Neural cell (in vitro differentiated cells): ENCODE measurements around the gene GPR35. TPM values are rescaled to one million over a fixed set of nuclear protein-coding genes. Genes with fewer than 3 reads are reported as not detected.

Experiments
- H2AFZ ChIP-seq: fragments of 200-600, 300-800 bp; sonication (generic), shearing (Covaris generic); 2 replicates; pipeline ENCODE4 v1.6.0; 2014; ENCODE audit warnings: low read depth, mild to moderate bottlenecking, antibody characterized with exemption, low read length, moderate library complexity
- H3F3A ChIP-seq: fragments of 200-600 bp; shearing (Covaris generic); 2 replicates; pipeline ENCODE4 v1.6.1; 2016; ENCODE audit warnings: mild to moderate bottlenecking, moderate library complexity, mixed read lengths, antibody characterized with exemption, low read length; ENCODE audit not compliant: insufficient read depth, poor library complexity, severe bottlenecking
- H3K27ac ChIP-seq: fragments of 200-600, 300-800 bp; sonication (generic), shearing (Covaris generic); 2 replicates; pipeline ENCODE4 v1.5.1; 2014; ENCODE audit warnings: mild to moderate bottlenecking, low read length, moderate library complexity
- H3K27me3 ChIP-seq: fragments of 300-800, 200-600 bp; sonication (generic), shearing (Covaris generic); 2 replicates; pipeline ENCODE4 v1.6.0; 2014; ENCODE audit warnings: mild to moderate bottlenecking, low read depth, low read length, moderate library complexity; ENCODE audit not compliant: insufficient read depth
- H3K36me3 ChIP-seq: fragments of 300-800, 200-600 bp; sonication (generic), shearing (Covaris generic); 2 replicates; pipeline ENCODE4 v1.5.1; 2014; ENCODE audit warnings: mild to moderate bottlenecking, antibody characterized with exemption, low read length, moderate library complexity; ENCODE audit not compliant: insufficient read depth
- H3K4me2 ChIP-seq: fragments of 300-800, 200-600 bp; sonication (generic), shearing (Covaris generic); 2 replicates; pipeline ENCODE4 v1.6.0; 2014; ENCODE audit warnings: mild to moderate bottlenecking, low read length
- H3K4me3 ChIP-seq: fragments of 300-800, 200-600 bp; sonication (generic), shearing (Covaris generic); 2 replicates; pipeline ENCODE4 v1.5.1; 2014; ENCODE audit warnings: mild to moderate bottlenecking, low read length, moderate library complexity
- H3K79me2 ChIP-seq: fragments of 200-600 bp; shearing (Covaris generic); replicated peaks from 2 replicates; pipeline ENCODE4 v1.6.0; 2014; ENCODE audit warnings: mild to moderate bottlenecking, low read length, moderate library complexity; ENCODE audit not compliant: insufficient read depth
- H3K9ac ChIP-seq: fragments of 300-800, 200-600 bp; sonication (generic), shearing (Covaris generic); 2 replicates; pipeline ENCODE4 v1.6.1; 2016; ENCODE audit warnings: mild to moderate bottlenecking, low read length, mixed read lengths
- H3K9me2 ChIP-seq: fragments of 200-600 bp; shearing (Covaris generic); 2 replicates; pipeline ENCODE4 v1.6.1; 2016; ENCODE audit warnings: mild to moderate bottlenecking, low read length, mixed read lengths; ENCODE audit not compliant: insufficient read depth
- H3K9me3 ChIP-seq: fragments of 200-600, 300-800 bp; sonication (generic), shearing (Covaris generic); 2 replicates; pipeline ENCODE4 v1.6.1; 2016; ENCODE audit warnings: mild to moderate bottlenecking, mixed run types, low read length, moderate library complexity, mixed read lengths
- H4K20me1 ChIP-seq: fragments of 200-600 bp; shearing (Covaris generic); 2 replicates; pipeline ENCODE4 v1.6.1; 2016; ENCODE audit warnings: mild to moderate bottlenecking, mixed run types; ENCODE audit not compliant: insufficient read depth
- EP300 ChIP-seq: fragments of 450-650 bp; conservative IDR thresholded peaks from 2 replicates; pipeline ENCODE4 v1.6.1; 2014; ENCODE audit warnings: antibody characterized with exemption, mild to moderate bottlenecking, moderate library complexity; ENCODE audit not compliant: poor library complexity, severe bottlenecking
- EZH2 ChIP-seq: fragments of 200-600, 300-800 bp; shearing (Covaris generic), sonication (generic); IDR thresholded peaks from 2 replicates; pipeline ENCODE4 v1.6.1; 2014; ENCODE audit warnings: antibody characterized with exemption, low read length, borderline replicate concordance, mild to moderate bottlenecking; ENCODE audit not compliant: insufficient read depth, poor library complexity, severe bottlenecking
- MXI1 ChIP-seq: fragments of 450-650 bp; conservative IDR thresholded peaks from 2 replicates; pipeline ENCODE4 v1.6.1; 2014; ENCODE audit warnings: antibody characterized with exemption, mild to moderate bottlenecking; ENCODE audit not compliant: poor library complexity, severe bottlenecking
- POLR2AphosphoS5 ChIP-seq: IDR thresholded peaks from 2 replicates; pipeline ENCODE4 v1.6.1; 2012
- RAD21 ChIP-seq: fragments of 450-650 bp; conservative IDR thresholded peaks from 2 replicates; pipeline ENCODE4 v1.6.1; 2014; ENCODE audit warnings: antibody characterized with exemption, mild to moderate bottlenecking, moderate library complexity
- SMC3 ChIP-seq: fragments of 450-650 bp; conservative IDR thresholded peaks from 2 replicates; pipeline ENCODE4 v1.6.1; 2014; ENCODE audit warnings: antibody characterized with exemption, mild to moderate bottlenecking, moderate library complexity; ENCODE audit not compliant: poor library complexity
- TAF1 ChIP-seq: IDR thresholded peaks from 2 replicates; pipeline ENCODE4 v1.6.1; 2012; ENCODE audit warnings: low read depth
- polyA plus RNA-seq: library from polyadenylated mRNA; depleted of rRNA; stranded (reverse); fragments of >200 nt; gene quantifications from 2 replicates; pipeline ENCODE4 v1.2.3, GENCODE V29; 2014
- TF ChIP-seq, protein P1 (sequence below): IDR thresholded peaks from 2 replicates; pipeline ENCODE4 v1.6.1; 2012; ENCODE audit warnings: borderline replicate concordance
- TF ChIP-seq, protein P2 (sequence below): fragments of 450-650 bp; IDR thresholded peaks from 2 replicates; pipeline ENCODE4 v1.5.1; 2014; ENCODE audit warnings: antibody characterized with exemption, mild to moderate bottlenecking, moderate library complexity; ENCODE audit not compliant: poor library complexity, severe bottlenecking

Gene GPR35
- polyA plus RNA-seq, 1 donor from 2014 or later, result 2.8 TPM

DNA sequence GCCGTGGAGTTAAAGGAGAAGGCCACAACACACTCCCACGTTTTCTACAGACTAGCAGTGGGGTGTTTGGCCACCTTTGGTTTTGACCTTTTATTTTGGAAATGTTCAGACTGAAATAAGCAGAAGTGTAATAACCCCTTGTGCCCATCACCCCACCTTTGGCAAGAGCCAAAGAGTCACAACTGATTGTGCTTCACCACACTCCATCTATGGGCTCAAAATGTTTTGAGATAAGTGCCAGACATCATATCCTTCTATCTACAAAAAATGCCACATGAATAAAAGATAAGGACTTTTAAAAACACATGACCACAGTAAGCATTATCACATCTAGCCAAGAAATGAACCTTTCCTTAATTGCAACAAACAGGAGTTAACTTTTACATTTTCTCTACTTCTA is 9.9 kb upstream of the GPR35 start:
- Histone ChIP-seq H3K4me3 (no peak overlapping the region), H3K4me2 (no peak overlapping the region), H3K27ac (no peak overlapping the region), H2AFZ (no peak overlapping the region), H3K27me3 (no peaks in the 10 kb centered on the region), H3K36me3 (no peaks in the 10 kb centered on the region), H3K9me2 (no peaks in the 10 kb centered on the region), H3F3A (no peaks in the 10 kb centered on the region), H4K20me1 (no peaks in the 10 kb centered on the region), H3K79me2 (no peaks in the 10 kb centered on the region), H3K9me3 (no peaks in the 10 kb centered on the region), H3K9ac (no peak overlapping the region)
- TF ChIP-seq RAD21, result no peak
- TF ChIP-seq, protein P1, sequence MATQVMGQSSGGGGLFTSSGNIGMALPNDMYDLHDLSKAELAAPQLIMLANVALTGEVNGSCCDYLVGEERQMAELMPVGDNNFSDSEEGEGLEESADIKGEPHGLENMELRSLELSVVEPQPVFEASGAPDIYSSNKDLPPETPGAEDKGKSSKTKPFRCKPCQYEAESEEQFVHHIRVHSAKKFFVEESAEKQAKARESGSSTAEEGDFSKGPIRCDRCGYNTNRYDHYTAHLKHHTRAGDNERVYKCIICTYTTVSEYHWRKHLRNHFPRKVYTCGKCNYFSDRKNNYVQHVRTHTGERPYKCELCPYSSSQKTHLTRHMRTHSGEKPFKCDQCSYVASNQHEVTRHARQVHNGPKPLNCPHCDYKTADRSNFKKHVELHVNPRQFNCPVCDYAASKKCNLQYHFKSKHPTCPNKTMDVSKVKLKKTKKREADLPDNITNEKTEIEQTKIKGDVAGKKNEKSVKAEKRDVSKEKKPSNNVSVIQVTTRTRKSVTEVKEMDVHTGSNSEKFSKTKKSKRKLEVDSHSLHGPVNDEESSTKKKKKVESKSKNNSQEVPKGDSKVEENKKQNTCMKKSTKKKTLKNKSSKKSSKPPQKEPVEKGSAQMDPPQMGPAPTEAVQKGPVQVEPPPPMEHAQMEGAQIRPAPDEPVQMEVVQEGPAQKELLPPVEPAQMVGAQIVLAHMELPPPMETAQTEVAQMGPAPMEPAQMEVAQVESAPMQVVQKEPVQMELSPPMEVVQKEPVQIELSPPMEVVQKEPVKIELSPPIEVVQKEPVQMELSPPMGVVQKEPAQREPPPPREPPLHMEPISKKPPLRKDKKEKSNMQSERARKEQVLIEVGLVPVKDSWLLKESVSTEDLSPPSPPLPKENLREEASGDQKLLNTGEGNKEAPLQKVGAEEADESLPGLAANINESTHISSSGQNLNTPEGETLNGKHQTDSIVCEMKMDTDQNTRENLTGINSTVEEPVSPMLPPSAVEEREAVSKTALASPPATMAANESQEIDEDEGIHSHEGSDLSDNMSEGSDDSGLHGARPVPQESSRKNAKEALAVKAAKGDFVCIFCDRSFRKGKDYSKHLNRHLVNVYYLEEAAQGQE, result no peak
- no peak for TF ChIP-seq POLR2AphosphoS5
- TF ChIP-seq TAF1, result no peak
- no peak for TF ChIP-seq EZH2
- TF ChIP-seq SMC3, result no peak
- TF ChIP-seq MXI1, result no peak
- no peak for TF ChIP-seq EP300
- TF ChIP-seq, protein P2, sequence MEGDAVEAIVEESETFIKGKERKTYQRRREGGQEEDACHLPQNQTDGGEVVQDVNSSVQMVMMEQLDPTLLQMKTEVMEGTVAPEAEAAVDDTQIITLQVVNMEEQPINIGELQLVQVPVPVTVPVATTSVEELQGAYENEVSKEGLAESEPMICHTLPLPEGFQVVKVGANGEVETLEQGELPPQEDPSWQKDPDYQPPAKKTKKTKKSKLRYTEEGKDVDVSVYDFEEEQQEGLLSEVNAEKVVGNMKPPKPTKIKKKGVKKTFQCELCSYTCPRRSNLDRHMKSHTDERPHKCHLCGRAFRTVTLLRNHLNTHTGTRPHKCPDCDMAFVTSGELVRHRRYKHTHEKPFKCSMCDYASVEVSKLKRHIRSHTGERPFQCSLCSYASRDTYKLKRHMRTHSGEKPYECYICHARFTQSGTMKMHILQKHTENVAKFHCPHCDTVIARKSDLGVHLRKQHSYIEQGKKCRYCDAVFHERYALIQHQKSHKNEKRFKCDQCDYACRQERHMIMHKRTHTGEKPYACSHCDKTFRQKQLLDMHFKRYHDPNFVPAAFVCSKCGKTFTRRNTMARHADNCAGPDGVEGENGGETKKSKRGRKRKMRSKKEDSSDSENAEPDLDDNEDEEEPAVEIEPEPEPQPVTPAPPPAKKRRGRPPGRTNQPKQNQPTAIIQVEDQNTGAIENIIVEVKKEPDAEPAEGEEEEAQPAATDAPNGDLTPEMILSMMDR, result no peak

DNA sequence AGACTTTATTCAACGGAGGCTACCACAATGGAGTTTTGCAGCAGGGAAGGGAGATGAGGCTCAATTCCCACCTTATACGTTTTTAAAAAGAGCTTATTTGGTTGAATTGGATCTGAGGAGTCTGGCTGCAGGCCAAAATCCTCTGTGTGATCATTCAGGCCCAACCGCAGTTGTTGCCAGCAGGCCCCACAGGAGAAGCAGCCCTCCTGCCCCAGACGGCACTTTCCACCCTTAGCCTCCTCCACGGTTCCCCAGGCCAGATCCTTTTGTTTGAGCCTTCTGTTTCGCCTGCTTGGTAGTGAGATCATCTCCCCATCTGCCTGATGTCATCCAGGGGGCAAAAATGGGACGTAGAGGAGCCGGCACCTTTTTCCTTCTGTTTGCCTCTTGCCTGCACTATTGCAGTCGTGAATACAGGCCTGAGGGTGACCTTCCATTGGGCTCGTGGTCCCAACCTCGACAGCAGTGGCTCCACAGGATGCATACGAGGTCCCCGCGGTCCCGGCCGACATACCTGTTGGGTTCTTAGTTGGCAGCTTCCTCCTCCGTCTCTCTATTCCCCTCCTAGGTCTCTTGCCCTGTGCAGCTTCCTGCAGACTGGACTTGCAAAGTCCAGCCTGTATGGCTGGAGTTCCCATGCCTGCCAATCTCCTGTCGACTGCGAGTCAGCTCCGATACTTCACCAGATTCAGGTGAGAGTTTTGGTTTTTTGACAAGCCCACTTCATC is 9.3 kb upstream of the GPR35 start:
- TF ChIP-seq, protein P2, result no peak
- TF ChIP-seq POLR2AphosphoS5, result no peak
- no peak for TF ChIP-seq MXI1
- TF ChIP-seq, protein P1, result no peak
- no peak for TF ChIP-seq TAF1
- no peak for TF ChIP-seq EZH2
- no peak for TF ChIP-seq RAD21
- TF ChIP-seq EP300, result no peak
- TF ChIP-seq SMC3, result no peak
- Histone ChIP-seq H3F3A (no peaks in the 10 kb centered on the region), H3K4me3 (no peak overlapping the region), H3K79me2 (no peaks in the 10 kb centered on the region), H3K27ac (no peak overlapping the region), H3K9me2 (no peaks in the 10 kb centered on the region), H3K4me2 (no peak overlapping the region), H3K9me3 (no peaks in the 10 kb centered on the region), H2AFZ (no peak overlapping the region), H3K9ac (no peak overlapping the region), H3K27me3 (no peaks in the 10 kb centered on the region), H3K36me3 (no peaks in the 10 kb centered on the region), H4K20me1 (no peaks in the 10 kb centered on the region)
